GM12878 (cell line): ENCODE measurements around the gene WDR38. TPM values are rescaled to one million over a fixed set of nuclear protein-coding genes. Genes with fewer than 3 reads are reported as not detected.

Experiments used
- CUX1 ChIP-seq: IDR thresholded peaks from 2 replicates; pipeline ENCODE4 v1.6.1; 2012; ENCODE audit warnings: improper control_type of control experiment, low read depth, low read length; ENCODE audit not compliant: insufficient replicate concordance
- ETV6 ChIP-seq, 2 experiments: fragments of 450-650 bp in 1 of 2; IDR thresholded peaks in 1 of 2; conservative IDR thresholded peaks in 1 of 2; 2 replicates each; pipeline ENCODE4 v1.6.1; 2014; ENCODE audit warnings: antibody characterized with exemption in 1 of 2, borderline replicate concordance in 1 of 2, low read depth in 1 of 2, mild to moderate bottlenecking in 1 of 2, moderate library complexity in 1 of 2
- KDM1A ChIP-seq: fragments of 200-600 bp; sonication (generic); IDR thresholded peaks from 2 replicates; pipeline ENCODE4 v1.6.1; 2016; ENCODE audit warnings: borderline replicate concordance
- MLLT1 ChIP-seq: fragments of 450-650 bp; IDR thresholded peaks from 2 replicates; pipeline ENCODE4 v1.6.1; 2016; ENCODE audit warnings: mild to moderate bottlenecking
- PBX3 ChIP-seq: IDR thresholded peaks from 2 replicates; pipeline ENCODE4 v1.6.1; 2011; ENCODE audit warnings: mild to moderate bottlenecking, low read depth, low read length, moderate library complexity; ENCODE audit not compliant: insufficient replicate concordance
- PRDM15 ChIP-seq: fragments of 450-650 bp; formaldehyde crosslinking; IDR thresholded peaks from 2 replicates; pipeline ENCODE4 v1.4.0; 2020; ENCODE audit warnings: mild to moderate bottlenecking, moderate library complexity
- SREBF1 ChIP-seq: IDR thresholded peaks from 2 replicates; pipeline ENCODE4 v1.6.1; 2012; ENCODE audit warnings: mild to moderate bottlenecking, low read length
- SRF ChIP-seq, 2 experiments: IDR thresholded peaks; 2 replicates each; pipeline ENCODE4 v1.6.1; 2011; ENCODE audit warnings: low read depth in 2 of 2, low read length in 2 of 2, mild to moderate bottlenecking in 1 of 2, moderate library complexity in 1 of 2
- TARDBP ChIP-seq: IDR thresholded peaks from 2 replicates; pipeline ENCODE4 v1.6.1; 2016; ENCODE audit warnings: borderline replicate concordance
- ZNF592 ChIP-seq: fragments of 450-650 bp; IDR thresholded peaks from 2 replicates; pipeline ENCODE4 v1.6.1; 2017; ENCODE audit warnings: mild to moderate bottlenecking, moderate library complexity
- polyA plus RNA-seq, 11 experiments: library from polyadenylated mRNA; depleted of rRNA in 4 of 11; unstranded in 6 of 11; stranded (reverse) in 5 of 11; fragments of >200 nt; fragmentation: Nextera tagmentation in 4 of 11; fragmentation: Illumina TruSeq in 1 of 11; extraction: Ambion mirVana in 4 of 11; extraction: Trizol in 1 of 11; gene quantifications; 1 replicate in 1 of 11; 2 replicates in 10 of 11; pipeline versions ENCODE4 v1.2.1 to v1.2.3, GENCODE V29; 2011 to 2016; ENCODE audit warnings: inconsistent platforms in 2 of 11, missing spikeins in 2 of 11, low read depth in 1 of 11
- total RNA-seq, 4 experiments: library from RNA; depleted of rRNA in 3 of 4; stranded (reverse); fragments of >200 nt in 3 of 4; fragmentation: Illumina TruSeq in 1 of 4; extraction: Trizol in 1 of 4; gene quantifications; 2 replicates each; pipeline versions ENCODE4 v1.2.1 to v1.2.3, GENCODE V29; 2013 to 2021

Gene WDR38
- total and polyA plus RNA-seq, 10 of the 15 experiments (the other 5 are each of a cell fraction or from before 2014, with no cell fraction given) = not detected

GRCh38 chr9:124861342-124862229 lies 8.3 kb downstream of the WDR38 start, which contains the start of the genes ARPC5L and RPL35 (continued):
- peak; percentile 25; the same call in 1 of the 2 replicates for TF ChIP-seq TARDBP
- TF ChIP-seq CUX1 = no peak
- TF ChIP-seq ETV6 (conservative IDR thresholded peaks at IDR 0.05 in 1 of 2, IDR thresholded peaks at IDR 0.05 in 1 of 2; ENCODE audit: borderline replicate concordance in 1 of 2, low read depth in 1 of 2) = peak in 1 of 2 experiments; percentile 14; a peak in 1 of 4 replicates
- TF ChIP-seq SRF (IDR thresholded peaks at IDR 0.05; ENCODE audit: low read depth in 2 of 2, low read length in 2 of 2) = peak in 1 of 2 experiments; percentile 64; a peak in 1 of 4 replicates
- peak; percentile 93 for TF ChIP-seq SREBF1
- no peak for TF ChIP-seq ZNF592
- peak; percentile 21 for TF ChIP-seq PBX3
- no peak; the same call in 1 of the 2 replicates for TF ChIP-seq PRDM15
- no peak for TF ChIP-seq KDM1A
- TF ChIP-seq MLLT1 = peak; percentile 29; the same call in 1 of the 2 replicates
